ENCODE data around the gene PNPLA7. TPM values are rescaled to one million over a fixed set of nuclear protein-coding genes. Genes with fewer than 3 reads are reported as not detected.
"Not testable (repeated sequence)": the region's sequence is repeated elsewhere in the genome, so short reads cannot be mapped to it uniquely, and the experiment has no call there.

PNPLA7 gene
- total and polyA plus RNA-seq, 10 of the 15 experiments (the other 5 are each of a cell fraction or from before 2014, with no cell fraction given), result 0.04 to 0.85 (median 0.19) TPM; not detected in 1

- ChIA-PET RAD21 (ENCODE audit: unreplicated experiment) (no interaction called here), POLR2A (interaction anchor here (0.6 kb wide), 1 partner anchor 94 kb away, joined by 3 read pairs; no protein-coding TSS in a partner anchor), CTCF (interaction anchor here (1.5 kb wide), 1 partner anchor 7 kb away, joined by 3 read pairs; no protein-coding TSS in a partner anchor), SMC1A (ENCODE audit: uncharacterized antibody, unreplicated experiment) (no interaction called here)
- Histone ChIP-seq H4K20me1 (ENCODE audit: control insufficient read depth, insufficient read depth) (no peaks in the 10 kb centered on the region), H2AFZ (ENCODE audit: control insufficient read depth, low read depth, low read length) (no peak overlapping the region), H3K4me1 (ENCODE audit: control insufficient read depth, insufficient read depth, low read length) (peaks cover 29% of the 10 kb centered on the region), H3K36me3 (ENCODE audit: control insufficient read depth in 2 of 2, insufficient read depth in 2 of 2, low read length in 1 of 2) (no peaks in the 10 kb centered on the region), H3K4me2 (ENCODE audit: control insufficient read depth, insufficient read depth) (peak overlapping the region; percentile 40; the same call in 1 of the 2 replicates), H3K27me3 (replicated peaks in 1 of 2; ENCODE audit: control insufficient read depth in 2 of 2, insufficient read depth in 2 of 2, low read length in 1 of 2) (no peaks in the 10 kb centered on the region), H3K9me3 (replicated peaks; ENCODE audit: control insufficient read depth, insufficient read depth, low read length) (no peaks in the 10 kb centered on the region), H3K9ac (ENCODE audit: control insufficient read depth, insufficient read depth, low read length) (no peak overlapping the region), H3K4me3 (no peak overlapping the region), H3K79me2 (ENCODE audit: control insufficient read depth, insufficient read depth, low read length) (no peaks in the 10 kb centered on the region; the same call in 1 of the 2 replicates), H3K27ac (ENCODE audit: control insufficient read depth, insufficient read depth) (no peak overlapping the region)
- no TSS peak for BruUV-seq (replicated peaks)
- ATAC-seq (no peak), DNase-seq (ENCODE audit: low read depth, low spot score) (no peak), FAIRE-seq (no peak)
- in situ Hi-C loops (cut with MboI) (no loop called here), intact Hi-C loops (cut with micrococcal nuclease; ENCODE audit: unreplicated experiment) (no loop called here)
- 63% methylated on average over 13 of the region's 15 CpGs for WGBS (ENCODE audit: insufficient coverage, insufficient replicate concordance, low lambda C conversion rate, missing lambda C conversion rate)
- no peak for TF ChIP-seq TAF1 (IDR thresholded peaks at IDR 0.05; ENCODE audit: borderline replicate concordance, low read depth, low read length)
These were observed 139.3 kb downstream of the PNPLA7 start for GRCh38 chr9:137410891-137411249.

- BruUV-seq (replicated peaks); FAIRE-seq; H2AFZ ChIP-seq (ENCODE audit: control insufficient read depth, low read depth, low read length); H4K20me1 ChIP-seq (ENCODE audit: control insufficient read depth, insufficient read depth); H3K4me2 ChIP-seq (ENCODE audit: control insufficient read depth, insufficient read depth); H3K27ac ChIP-seq (ENCODE audit: control insufficient read depth, insufficient read depth); DNase-seq (ENCODE audit: low read depth, low spot score); in situ Hi-C loops (cut with MboI); H3K27me3 ChIP-seq (replicated peaks in 1 of 2; ENCODE audit: control insufficient read depth in 2 of 2, insufficient read depth in 2 of 2, low read length in 1 of 2); H3K9me3 ChIP-seq (replicated peaks; ENCODE audit: control insufficient read depth, insufficient read depth, low read length); H3K9ac ChIP-seq (ENCODE audit: control insufficient read depth, insufficient read depth, low read length); H3K79me2 ChIP-seq (ENCODE audit: control insufficient read depth, insufficient read depth, low read length); intact Hi-C loops (cut with micrococcal nuclease; ENCODE audit: unreplicated experiment); SMC1A ChIA-PET (ENCODE audit: uncharacterized antibody, unreplicated experiment); RAD21 ChIA-PET (ENCODE audit: unreplicated experiment); H3K4me3 ChIP-seq; ATAC-seq; H3K36me3 ChIP-seq (ENCODE audit: control insufficient read depth in 2 of 2, insufficient read depth in 2 of 2, low read length in 1 of 2): not testable (repeated sequence)
- H3K4me1 ChIP-seq (ENCODE audit: control insufficient read depth, insufficient read depth, low read length), result peaks cover 29% of the 10 kb centered on the region
- CTCF ChIA-PET, result interaction anchor here (0.7 to 1.5 kb wide), 2 partner anchors 8 to 222 kb away, joined by 3 read pairs; partner anchors contain the start of genes ANAPC2 and SSNA1
- POLR2A ChIA-PET, result interaction anchor here (0.6 to 0.7 kb wide), 4 partner anchors 94 to 260 kb away, joined by 3 to 4 read pairs (median 3); no protein-coding TSS in a partner anchor
- WGBS (ENCODE audit: insufficient coverage, insufficient replicate concordance, low lambda C conversion rate, missing lambda C conversion rate), result 64% methylated on average over 15 of the region's 18 CpGs
These were observed 139.8 kb downstream of the PNPLA7 start for GRCh38 chr9:137410236-137410890.

Small RNAs within 50 kb of the gene (microRNA-seq; reads per million reads assigned to microRNA genes)
- 1.3 reads per million for gene MIR7114

Other genes with a start within 250 kb of the PNPLA7 start
Only the 7 nearest of the 10 such genes appear.
- not detected in 2 replicates for gene ENTPD8, start 109.0 kb downstream of the PNPLA7 start, total RNA-seq (2014; rRNA removed)
- not detected in 2 replicates for gene ENTPD8, start 109.0 kb downstream of the PNPLA7 start, total RNA-seq (2014; rRNA removed; fragmentation: Illumina TruSeq; extraction: Trizol)
- gene ENTPD8, start 109.0 kb downstream of the PNPLA7 start, total RNA-seq (2021), result not detected in 2 replicates
- not detected in 2 replicates for gene ENTPD8, start 109.0 kb downstream of the PNPLA7 start, polyA plus RNA-seq (2011; rRNA removed)
- not detected in 2 replicates for gene ENTPD8, start 109.0 kb downstream of the PNPLA7 start, polyA plus RNA-seq (2014; fragmentation: Illumina TruSeq; extraction: Trizol)
- not detected for gene ENTPD8, start 109.0 kb downstream of the PNPLA7 start, polyA plus RNA-seq (2014; fragmentation: Nextera tagmentation; extraction: Ambion mirVana)
- gene ENTPD8, start 109.0 kb downstream of the PNPLA7 start, polyA plus RNA-seq (2014; rRNA removed), result not detected in 2 replicates
- gene ENTPD8, start 109.0 kb downstream of the PNPLA7 start, polyA plus RNA-seq (2016; fragmentation: Nextera tagmentation; extraction: Ambion mirVana), result not detected
- gene NSMF, start 91.1 kb downstream of the PNPLA7 start, total RNA-seq (2014; rRNA removed), result 18.8 and 23.1 TPM in 2 replicates
- gene NSMF, start 91.1 kb downstream of the PNPLA7 start, total RNA-seq (2014; rRNA removed; fragmentation: Illumina TruSeq; extraction: Trizol), result 12.1 and 14.1 TPM in 2 replicates
- gene NSMF, start 91.1 kb downstream of the PNPLA7 start, total RNA-seq (2021), result 35.1 and 37.2 TPM in 2 replicates
- 17.9 and 26.2 TPM in 2 replicates for gene NSMF, start 91.1 kb downstream of the PNPLA7 start, polyA plus RNA-seq (2011; rRNA removed)
- gene NSMF, start 91.1 kb downstream of the PNPLA7 start, polyA plus RNA-seq (2014; fragmentation: Illumina TruSeq; extraction: Trizol), result 12.8 and 13.3 TPM in 2 replicates
- gene NSMF, start 91.1 kb downstream of the PNPLA7 start, polyA plus RNA-seq (2014; fragmentation: Nextera tagmentation; extraction: Ambion mirVana), result under 1 TPM; 0.13 to 0.51 TPM
- gene NSMF, start 91.1 kb downstream of the PNPLA7 start, polyA plus RNA-seq (2014; rRNA removed), result 44.3 and 47.1 TPM in 2 replicates
- 1 to 10 TPM; 1.4 to 8.9 TPM for gene NSMF, start 91.1 kb downstream of the PNPLA7 start, polyA plus RNA-seq (2016; fragmentation: Nextera tagmentation; extraction: Ambion mirVana)
- gene MRPL41, start 1.5 kb upstream of the PNPLA7 start, total RNA-seq (2014; rRNA removed), result 73.3 and 79.9 TPM in 2 replicates
- 11.2 and 13.2 TPM in 2 replicates for gene MRPL41, start 1.5 kb upstream of the PNPLA7 start, total RNA-seq (2014; rRNA removed; fragmentation: Illumina TruSeq; extraction: Trizol)
- 64.5 and 67.0 TPM in 2 replicates for gene MRPL41, start 1.5 kb upstream of the PNPLA7 start, total RNA-seq (2021)
- 5.8 and 12.4 TPM in 2 replicates for gene MRPL41, start 1.5 kb upstream of the PNPLA7 start, polyA plus RNA-seq (2011; rRNA removed)
- gene MRPL41, start 1.5 kb upstream of the PNPLA7 start, polyA plus RNA-seq (2014; fragmentation: Illumina TruSeq; extraction: Trizol), result 0.14 and 3.5 TPM in 2 replicates
- 1 to 10 TPM; 1.3 to 3.3 TPM for gene MRPL41, start 1.5 kb upstream of the PNPLA7 start, polyA plus RNA-seq (2014; fragmentation: Nextera tagmentation; extraction: Ambion mirVana)
- 77.5 and 102 TPM in 2 replicates for gene MRPL41, start 1.5 kb upstream of the PNPLA7 start, polyA plus RNA-seq (2014; rRNA removed)
- 100 to 1,000 TPM; 113 to 116 TPM for gene MRPL41, start 1.5 kb upstream of the PNPLA7 start, polyA plus RNA-seq (2016; fragmentation: Nextera tagmentation; extraction: Ambion mirVana)
- 27.6 and 29.5 TPM in 2 replicates for gene DPH7, start 28.5 kb upstream of the PNPLA7 start, total RNA-seq (2014; rRNA removed)
- 17.6 and 18.4 TPM in 2 replicates for gene DPH7, start 28.5 kb upstream of the PNPLA7 start, total RNA-seq (2014; rRNA removed; fragmentation: Illumina TruSeq; extraction: Trizol)
- gene DPH7, start 28.5 kb upstream of the PNPLA7 start, total RNA-seq (2021), result 30.0 and 33.8 TPM in 2 replicates
- gene DPH7, start 28.5 kb upstream of the PNPLA7 start, polyA plus RNA-seq (2011; rRNA removed), result 19.8 and 26.7 TPM in 2 replicates
- gene DPH7, start 28.5 kb upstream of the PNPLA7 start, polyA plus RNA-seq (2014; fragmentation: Illumina TruSeq; extraction: Trizol), result 16.3 and 24.2 TPM in 2 replicates
- gene DPH7, start 28.5 kb upstream of the PNPLA7 start, polyA plus RNA-seq (2014; fragmentation: Nextera tagmentation; extraction: Ambion mirVana), result 10 to 100 TPM in 1 of 2 experiments, 1 to 10 TPM in 1; 8.7 to 11.8 TPM
- 36.9 and 41.8 TPM in 2 replicates for gene DPH7, start 28.5 kb upstream of the PNPLA7 start, polyA plus RNA-seq (2014; rRNA removed)
- 10 to 100 TPM; 36.3 to 40.0 TPM for gene DPH7, start 28.5 kb upstream of the PNPLA7 start, polyA plus RNA-seq (2016; fragmentation: Nextera tagmentation; extraction: Ambion mirVana)
- gene ZMYND19, start 40.1 kb upstream of the PNPLA7 start, total RNA-seq (2014; rRNA removed), result 38.6 and 43.8 TPM in 2 replicates
- gene ZMYND19, start 40.1 kb upstream of the PNPLA7 start, total RNA-seq (2014; rRNA removed; fragmentation: Illumina TruSeq; extraction: Trizol), result 22.6 and 25.7 TPM in 2 replicates
- 50.6 and 54.8 TPM in 2 replicates for gene ZMYND19, start 40.1 kb upstream of the PNPLA7 start, total RNA-seq (2021)
- gene ZMYND19, start 40.1 kb upstream of the PNPLA7 start, polyA plus RNA-seq (2011; rRNA removed), result 15.6 and 20.4 TPM in 2 replicates
- gene ZMYND19, start 40.1 kb upstream of the PNPLA7 start, polyA plus RNA-seq (2014; fragmentation: Illumina TruSeq; extraction: Trizol), result 6.2 and 19.7 TPM in 2 replicates
- gene ZMYND19, start 40.1 kb upstream of the PNPLA7 start, polyA plus RNA-seq (2014; fragmentation: Nextera tagmentation; extraction: Ambion mirVana), result 1 to 10 TPM in 1 of 2 experiments, under 1 TPM in 1; 0.84 to 2.6 TPM
- 51.2 and 53.0 TPM in 2 replicates for gene ZMYND19, start 40.1 kb upstream of the PNPLA7 start, polyA plus RNA-seq (2014; rRNA removed)
- 1 to 10 TPM; 3.2 to 7.1 TPM for gene ZMYND19, start 40.1 kb upstream of the PNPLA7 start, polyA plus RNA-seq (2016; fragmentation: Nextera tagmentation; extraction: Ambion mirVana)
- gene ARRDC1, start 55.3 kb upstream of the PNPLA7 start, total RNA-seq (2014; rRNA removed), result 24.6 and 25.2 TPM in 2 replicates
- gene ARRDC1, start 55.3 kb upstream of the PNPLA7 start, total RNA-seq (2014; rRNA removed; fragmentation: Illumina TruSeq; extraction: Trizol), result 5.8 and 6.2 TPM in 2 replicates
- gene ARRDC1, start 55.3 kb upstream of the PNPLA7 start, total RNA-seq (2021), result 21.0 and 23.1 TPM in 2 replicates
- gene ARRDC1, start 55.3 kb upstream of the PNPLA7 start, polyA plus RNA-seq (2011; rRNA removed), result 10.2 and 21.8 TPM in 2 replicates
- gene ARRDC1, start 55.3 kb upstream of the PNPLA7 start, polyA plus RNA-seq (2014; fragmentation: Illumina TruSeq; extraction: Trizol), result 1.4 and 9.3 TPM in 2 replicates
- gene ARRDC1, start 55.3 kb upstream of the PNPLA7 start, polyA plus RNA-seq (2014; fragmentation: Nextera tagmentation; extraction: Ambion mirVana), result under 1 TPM; 0.23 to 0.97 TPM
- 30.3 and 34.4 TPM in 2 replicates for gene ARRDC1, start 55.3 kb upstream of the PNPLA7 start, polyA plus RNA-seq (2014; rRNA removed)
- 10 to 100 TPM; 20.8 to 23.0 TPM for gene ARRDC1, start 55.3 kb upstream of the PNPLA7 start, polyA plus RNA-seq (2016; fragmentation: Nextera tagmentation; extraction: Ambion mirVana)
- 85.3 and 88.4 TPM in 2 replicates for gene EHMT1, start 68.6 kb upstream of the PNPLA7 start, total RNA-seq (2014; rRNA removed)
- gene EHMT1, start 68.6 kb upstream of the PNPLA7 start, total RNA-seq (2014; rRNA removed; fragmentation: Illumina TruSeq; extraction: Trizol), result 38.1 and 44.4 TPM in 2 replicates
- 97.3 and 100 TPM in 2 replicates for gene EHMT1, start 68.6 kb upstream of the PNPLA7 start, total RNA-seq (2021)
- gene EHMT1, start 68.6 kb upstream of the PNPLA7 start, polyA plus RNA-seq (2011; rRNA removed), result 28.6 and 42.2 TPM in 2 replicates
- gene EHMT1, start 68.6 kb upstream of the PNPLA7 start, polyA plus RNA-seq (2014; fragmentation: Illumina TruSeq; extraction: Trizol), result 25.6 and 37.5 TPM in 2 replicates
- gene EHMT1, start 68.6 kb upstream of the PNPLA7 start, polyA plus RNA-seq (2014; fragmentation: Nextera tagmentation; extraction: Ambion mirVana), result 1 to 10 TPM; 2.9 to 4.6 TPM
- 64.6 and 79.3 TPM in 2 replicates for gene EHMT1, start 68.6 kb upstream of the PNPLA7 start, polyA plus RNA-seq (2014; rRNA removed)
- gene EHMT1, start 68.6 kb upstream of the PNPLA7 start, polyA plus RNA-seq (2016; fragmentation: Nextera tagmentation; extraction: Ambion mirVana), result 10 to 100 TPM; 51.9 to 56.0 TPM

All from GM12878 (cell line).